ENCODE data around the gene CDK5R1.

CDK5R1 gene

GRCh38 chr17:32475258-32475657, 11.5 kb upstream of the CDK5R1 start:
- DNase-seq, result no peak

GRCh38 chr17:32477220-32477619, 9.6 kb upstream of the CDK5R1 start:
- no peak for DNase-seq

- no peak for DNase-seq
Observed at GRCh38 chr17:32479074-32479617, 7.6 kb upstream of the CDK5R1 start.

GRCh38 chr17:32481193-32481592, 5.6 kb upstream of the CDK5R1 start:
- DNase-seq, result no peak

GRCh38 chr17:32482568-32483320, 4.0 kb upstream of the CDK5R1 start:
- no peak for DNase-seq

GRCh38 chr17:32483451-32484019, 3.3 kb upstream of the CDK5R1 start:
- peak; percentile 8 for DNase-seq

GRCh38 chr17:32484041-32484461, 2.7 kb upstream of the CDK5R1 start:
- DNase-seq, result no peak

- no peak for DNase-seq
Observed at GRCh38 chr17:32484628-32485027, 2.2 kb upstream of the CDK5R1 start.

- no peak for DNase-seq
Observed at GRCh38 chr17:32485261-32486110, 1.3 kb upstream of the CDK5R1 start.

GRCh38 chr17:32486111-32486700, 587 bp upstream of the CDK5R1 start:
- DNase-seq, result peak; percentile 32

- no peak for DNase-seq
Observed at GRCh38 chr17:32487473-32488176, 832 bp downstream of the CDK5R1 start.

- DNase-seq, result no peak
Observed at GRCh38 chr17:32488177-32488542, 1.4 kb downstream of the CDK5R1 start.

- DNase-seq, result no peak
Observed at GRCh38 chr17:32488604-32489180, 1.9 kb downstream of the CDK5R1 start.

GRCh38 chr17:32489320-32490100, 2.7 kb downstream of the CDK5R1 start:
- no peak for DNase-seq

- DNase-seq, result no peak
Observed at GRCh38 chr17:32490101-32490482, 3.3 kb downstream of the CDK5R1 start.

GRCh38 chr17:32491371-32492263, 4.8 kb downstream of the CDK5R1 start:
- no peak for DNase-seq

GRCh38 chr17:32492264-32492589, 5.4 kb downstream of the CDK5R1 start:
- DNase-seq, result no peak

- no peak for DNase-seq
Observed at GRCh38 chr17:32492648-32493289, 6.0 kb downstream of the CDK5R1 start.

GRCh38 chr17:32493571-32493970, 6.8 kb downstream of the CDK5R1 start:
- DNase-seq, result no peak

GRCh38 chr17:32493976-32494513, 7.3 kb downstream of the CDK5R1 start:
- no peak for DNase-seq
